Colonic mucosa (tissue), 4 donors: ENCODE measurements around the gene ITFG1. TPM values are rescaled to one million over a fixed set of nuclear protein-coding genes. Genes with fewer than 3 reads are reported as not detected.

Experiments
- DNase-seq: peaks from one replicate; pipeline ENCODE4 v3.0.0-alpha.2; 2020
- H3K27ac ChIP-seq: fragments of 200-600 bp; one replicate; pipeline ENCODE4 v1.8.0; 2021
- H3K27me3 ChIP-seq: fragments of 200-600 bp; one replicate; pipeline ENCODE4 v1.8.0; 2021
- H3K36me3 ChIP-seq: fragments of 200-600 bp; one replicate; pipeline ENCODE4 v1.8.0; 2021
- H3K4me1 ChIP-seq: fragments of 200-600 bp; one replicate; pipeline ENCODE4 v1.8.0; 2021; ENCODE audit warnings: mild to moderate bottlenecking
- H3K4me3 ChIP-seq: fragments of 200-600 bp; one replicate; pipeline ENCODE4 v1.8.0; 2021
- H3K9ac ChIP-seq, 2 donors: one replicate each; pipeline ENCODE4 v1.7.0; 2013; ENCODE audit warnings: control low read depth in 2 of 2, low read depth in 2 of 2, low read length in 2 of 2
- H3K9me3 ChIP-seq: fragments of 200-600 bp; one replicate; pipeline ENCODE4 v1.8.0; 2021
- CTCF ChIP-seq: fragments of 200-600 bp; IDR thresholded peaks from one replicate; pipeline ENCODE4 v1.8.0; 2022; ENCODE audit warnings: antibody characterized with exemption, mild to moderate bottlenecking
- intact Hi-C: fragments of 100-400 bp; cut with DNase I; formaldehyde crosslinking; loops from one replicate; pipeline ENCODE4 v1.14.1; 2022
- total RNA-seq, 2 donors: library from RNA; stranded (reverse); fragmentation: NEBNext Ultra II Directional in 1 of 2; extraction: Animal tissue kit (Norgen Biotek cat#: 25700) in 1 of 2; gene quantifications; one replicate each; pipeline ENCODE4 v1.2.1, GENCODE V29; 2021
- donor health status: healthy.
- donor health status: DM: no; HTN: no; CAD: no.
- donor health status: DM: no; HTN: no; CAD: no.

Gene ITFG1
- total RNA-seq, 2 donors from 2014 or later = 45.9 to 92.0 TPM

DNA sequence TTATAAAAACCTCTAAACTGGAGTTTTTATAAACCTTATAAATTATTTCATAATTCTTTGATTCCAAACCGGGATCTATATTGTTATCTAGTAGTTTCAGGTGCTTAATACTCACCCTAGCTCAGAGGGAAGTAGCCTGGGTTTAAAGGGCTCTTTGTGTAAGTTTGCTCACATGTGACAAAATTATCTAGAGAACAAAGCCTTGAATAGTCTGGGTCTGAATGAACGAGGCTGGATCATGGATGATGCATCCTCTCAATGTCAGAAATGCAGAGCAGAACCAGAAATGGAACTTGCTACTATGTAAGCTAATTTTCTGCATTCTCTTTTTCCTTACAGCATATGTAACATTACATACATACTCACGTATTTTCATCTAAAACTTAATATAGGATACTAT lies 213.2 kb downstream of the ITFG1 start:
- DNase-seq = no peak
- H3K4me1 ChIP-seq = no peaks in the 10 kb centered on the region
- intact Hi-C loops = no loop called here
- no peaks in the 10 kb centered on the region for H3K36me3 ChIP-seq
- no peak overlapping the region for H3K4me3 ChIP-seq
- no peak overlapping the region for H3K9ac ChIP-seq
- no peaks in the 10 kb centered on the region for H3K27me3 ChIP-seq
- no peak for TF ChIP-seq CTCF
- no peak overlapping the region for H3K27ac ChIP-seq
- no peaks in the 10 kb centered on the region for H3K9me3 ChIP-seq

DNA sequence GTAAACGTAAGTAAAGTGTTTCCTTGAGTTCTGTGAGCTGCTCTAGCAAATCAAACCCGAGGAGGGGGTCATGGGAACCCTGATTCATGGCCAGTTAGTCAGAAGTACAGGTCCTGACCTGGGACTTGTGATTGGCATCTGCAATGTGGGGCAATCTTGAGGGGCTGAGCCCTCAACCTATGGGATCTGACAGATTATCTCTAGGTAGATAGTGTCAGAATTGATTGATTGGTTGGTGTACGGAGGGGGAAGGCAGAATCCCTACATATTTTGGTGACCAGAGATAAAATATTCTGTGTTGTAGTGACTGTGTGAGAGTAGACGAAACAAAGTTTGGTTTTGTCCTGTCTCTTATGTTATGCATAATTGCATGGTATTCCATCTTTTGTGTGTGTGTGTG lies 216.7 kb downstream of the ITFG1 start:
- Histone ChIP-seq H3K9me3 (no peaks in the 10 kb centered on the region), H3K27me3 (no peaks in the 10 kb centered on the region), H3K36me3 (no peaks in the 10 kb centered on the region), H3K4me1 (no peaks in the 10 kb centered on the region), H3K4me3 (no peak overlapping the region), H3K9ac (no peak overlapping the region), H3K27ac (no peak overlapping the region)
- TF ChIP-seq CTCF = no peak
- DNase-seq = no peak
- intact Hi-C loops = no loop called here

- Histone ChIP-seq H3K9me3 (no peaks in the 10 kb centered on the region), H3K9ac (no peak overlapping the region), H3K36me3 (no peaks in the 10 kb centered on the region), H3K4me3 (no peak overlapping the region), H3K27me3 (no peaks in the 10 kb centered on the region), H3K27ac (no peak overlapping the region), H3K4me1 (no peaks in the 10 kb centered on the region)
- no peak for DNase-seq
- intact Hi-C loops = no loop called here
- no peak for TF ChIP-seq CTCF
Observed at GRCh38 chr16:47241061-47241460, 219.8 kb downstream of the ITFG1 start.

DNA sequence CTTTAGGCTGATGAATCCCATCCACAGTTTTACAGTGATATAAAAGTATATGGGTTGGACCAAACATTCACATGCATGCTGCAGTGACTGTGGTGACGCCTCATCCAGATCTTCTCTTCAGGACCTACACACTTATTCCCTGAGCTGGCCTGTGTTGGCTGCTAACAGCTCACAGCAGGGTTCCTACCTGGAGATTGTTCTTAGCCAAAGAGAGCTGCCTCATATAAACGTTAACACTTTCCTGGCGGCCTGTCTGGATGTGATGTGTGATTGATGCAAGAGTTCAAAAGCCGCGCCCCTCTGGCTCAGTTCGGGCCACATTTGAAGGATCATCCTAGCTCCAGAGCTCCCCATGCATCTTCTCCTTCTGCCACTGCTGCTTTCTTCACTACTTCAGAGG lies 224.1 kb downstream of the ITFG1 start:
- Histone ChIP-seq H3K9ac (no peak overlapping the region), H3K27ac (no peak overlapping the region), H3K9me3 (no peaks in the 10 kb centered on the region), H3K4me1 (no peaks in the 10 kb centered on the region), H3K36me3 (no peaks in the 10 kb centered on the region), H3K27me3 (no peaks in the 10 kb centered on the region), H3K4me3 (no peak overlapping the region)
- DNase-seq = no peak
- intact Hi-C loops = no loop called here
- TF ChIP-seq CTCF = no peak

DNA sequence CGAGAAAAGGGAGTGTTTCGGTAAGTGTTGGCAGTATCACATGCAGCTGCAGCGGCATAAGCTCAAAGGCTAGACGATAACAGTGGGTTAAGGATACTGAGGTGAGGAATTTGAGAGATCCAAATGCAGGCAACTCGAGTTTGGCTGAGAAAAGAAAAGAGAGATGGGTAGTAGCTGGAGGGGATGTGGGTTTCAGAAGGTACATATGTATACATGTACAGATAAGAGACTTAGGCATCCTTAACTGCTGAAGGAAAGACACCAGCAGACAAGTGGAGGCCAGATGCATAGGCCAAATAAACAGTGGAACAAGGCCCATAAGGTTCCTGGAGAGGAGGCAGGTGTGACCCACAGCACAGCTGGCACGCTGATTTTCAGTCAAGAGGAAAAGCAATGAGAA lies 230.6 kb downstream of the ITFG1 start:
- no peaks in the 10 kb centered on the region for H3K9me3 ChIP-seq
- no peaks in the 10 kb centered on the region for H3K36me3 ChIP-seq
- H3K9ac ChIP-seq = no peak overlapping the region
- DNase-seq = no peak
- H3K27me3 ChIP-seq = no peaks in the 10 kb centered on the region
- no peak for TF ChIP-seq CTCF
- intact Hi-C loops = no loop called here
- H3K27ac ChIP-seq = no peak overlapping the region
- no peaks in the 10 kb centered on the region for H3K4me1 ChIP-seq
- no peak overlapping the region for H3K4me3 ChIP-seq
